HG03280 (cell line): ENCODE data around the gene PIP4P1.

Experiments used
- ATAC-seq: cut with Tn5 transposase; IDR thresholded peaks from one replicate; pipeline ENCODE4 v1.9.1; 2021; ENCODE audit warnings: mild to moderate bottlenecking, moderate library complexity; ENCODE audit not compliant: unreplicated experiment

The PIP4P1 gene

GRCh38 chr14:20438664-20439063 lies 22.6 kb downstream of the PIP4P1 start:
- no peak for ATAC-seq

- ATAC-seq = no peak
These were observed 24.9 kb downstream of the PIP4P1 start for GRCh38 chr14:20436363-20436755.

DNA sequence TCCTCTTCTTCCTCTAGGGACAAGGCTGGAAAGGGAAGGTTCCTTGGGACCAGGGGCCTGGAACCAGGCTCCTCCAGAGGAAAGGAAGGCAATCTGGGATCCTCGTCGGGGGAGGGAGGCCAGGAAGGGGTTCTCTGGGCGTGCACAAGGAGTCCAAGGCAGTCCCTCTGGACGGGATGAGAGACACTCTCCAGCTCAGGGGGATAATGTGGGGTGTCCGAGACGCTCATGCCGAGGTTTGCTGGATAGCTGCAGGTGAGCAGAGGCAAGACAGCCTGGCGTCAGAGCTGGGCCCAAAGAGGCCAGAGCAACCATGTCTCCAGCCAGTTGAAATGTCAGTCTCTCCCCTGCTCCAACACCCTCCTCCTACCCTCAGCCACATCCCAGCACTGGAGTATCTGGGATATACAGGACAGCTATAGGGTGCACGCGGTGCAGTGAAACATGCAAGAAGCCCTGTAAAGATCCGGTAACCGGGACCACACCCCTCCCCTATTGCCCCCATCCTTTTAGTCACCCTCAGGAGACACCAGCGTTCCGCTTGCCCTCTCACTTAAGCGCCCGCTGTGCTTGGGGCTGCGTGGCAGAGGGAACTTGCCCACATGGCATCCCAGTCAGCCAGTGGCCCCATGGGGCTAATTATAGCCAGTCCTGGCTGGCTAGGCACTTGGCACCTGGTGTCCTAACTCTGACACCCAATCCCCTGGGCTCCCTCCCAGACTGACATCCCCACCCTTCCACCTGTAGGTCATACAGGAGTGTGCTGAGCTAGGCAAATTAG lies 25.5 kb downstream of the PIP4P1 start, which contains the start of gene KLHL33:
Gene KLHL33 (minus strand): TSS at position 585 of the 781 bp plus-strand sequence. CDS start 355 bp downstream, at position 230.
- ATAC-seq = no peak

GRCh38 chr14:20434701-20435581 lies 26.3 kb downstream of the PIP4P1 start:
- ATAC-seq = no peak

- ATAC-seq = no peak
These were observed 31.2 kb downstream of the PIP4P1 start for GRCh38 chr14:20429801-20430669.

GRCh38 chr14:20428802-20429201 lies 32.4 kb downstream of the PIP4P1 start:
- ATAC-seq = no peak

DNA sequence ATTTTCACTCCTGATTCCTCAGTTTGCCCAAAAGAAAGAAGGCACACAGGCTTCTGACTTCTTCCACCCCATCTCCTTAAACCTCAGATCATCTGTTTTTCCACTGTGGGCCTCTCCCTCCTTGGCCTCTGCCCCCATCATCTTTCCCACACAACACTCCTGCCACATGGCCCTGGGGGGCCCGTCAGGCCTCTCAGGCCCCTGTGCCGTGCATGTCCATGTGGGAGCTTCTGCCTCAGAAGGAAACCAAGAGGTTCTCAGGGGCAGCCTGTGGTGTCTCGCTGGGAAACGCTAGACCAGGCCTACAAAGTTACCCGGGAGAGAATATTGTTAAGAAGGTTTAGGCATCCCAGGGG lies 33.2 kb downstream of the PIP4P1 start:
- ATAC-seq = peak; percentile 24

DNA sequence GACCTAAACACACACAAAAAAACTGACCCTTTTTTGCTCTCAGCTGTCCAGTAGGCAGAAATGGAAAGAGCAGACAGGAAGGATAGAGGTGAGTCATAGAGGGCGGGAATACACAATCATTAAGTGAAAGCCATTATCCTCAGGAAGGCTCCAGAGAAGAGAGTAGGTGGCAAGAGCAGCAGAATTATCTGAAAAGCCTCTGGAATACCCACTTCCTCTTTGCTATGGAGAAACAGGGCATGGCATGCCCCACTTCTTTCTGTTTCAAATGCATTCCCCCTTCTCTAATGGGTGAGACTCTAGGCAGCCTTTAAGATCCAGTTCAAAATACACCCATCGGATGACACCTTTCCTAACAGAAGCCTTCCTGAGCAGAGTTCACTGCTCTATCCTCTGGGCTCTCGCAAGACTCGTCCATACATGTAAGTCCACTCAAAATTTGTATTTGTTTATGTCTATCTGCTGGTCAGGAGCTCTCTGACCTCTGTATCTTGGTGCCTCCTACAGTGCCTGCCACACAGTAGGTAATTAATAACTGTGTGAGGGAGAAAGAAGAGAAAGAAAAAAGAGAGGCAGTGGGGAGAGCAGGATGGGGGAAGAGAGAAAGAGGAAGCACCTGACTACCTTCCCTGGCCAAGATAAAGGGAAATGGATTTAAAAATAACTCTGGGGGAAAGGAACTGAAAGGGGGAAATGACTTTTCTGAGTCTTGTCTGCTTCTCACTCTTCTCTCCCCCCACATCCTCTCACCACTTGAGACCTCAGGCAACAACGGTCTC lies 33.8 kb downstream of the PIP4P1 start:
- ATAC-seq = peak; percentile 56

DNA sequence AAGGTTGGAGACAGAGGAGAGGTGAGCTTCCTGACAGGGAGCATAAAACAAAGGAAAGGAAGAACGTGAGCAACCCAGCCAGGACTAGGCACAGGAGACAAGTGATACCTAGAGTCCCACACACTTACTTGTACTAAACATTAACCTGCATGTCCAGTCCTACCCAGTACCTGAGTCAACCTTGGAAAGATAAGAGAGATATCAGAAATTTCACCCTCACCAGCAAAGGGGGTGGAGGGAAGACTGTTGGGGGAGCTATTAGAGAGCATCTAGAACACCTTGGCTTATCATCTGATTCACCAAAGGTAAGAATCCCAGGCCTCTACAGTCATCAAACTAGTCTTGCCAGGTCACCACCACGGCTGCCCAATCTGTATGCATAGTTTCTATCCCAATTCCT lies 36.4 kb downstream of the PIP4P1 start:
- ATAC-seq = no peak

DNA sequence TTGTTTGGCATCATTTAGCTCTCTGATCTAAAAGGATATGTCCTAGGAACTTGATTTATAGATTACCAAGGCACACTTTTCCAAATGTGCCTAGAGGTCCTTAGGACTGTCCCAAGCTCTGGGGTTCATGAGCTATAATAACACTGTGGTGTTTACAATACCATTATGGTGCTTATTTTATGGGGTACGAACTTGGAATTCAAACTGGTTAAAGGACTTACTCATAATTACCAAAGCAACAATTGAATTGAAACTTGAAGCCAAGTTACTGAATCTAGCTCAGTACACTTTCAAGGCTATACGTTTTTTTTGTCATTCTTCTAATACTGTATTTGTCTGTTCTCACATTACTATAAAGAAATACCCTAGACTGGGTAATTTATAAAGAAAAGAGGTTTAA lies 38.3 kb downstream of the PIP4P1 start:
- no peak for ATAC-seq

GRCh38 chr14:20421267-20421666 lies 40.0 kb downstream of the PIP4P1 start:
- no peak for ATAC-seq

GRCh38 chr14:20419419-20419818 lies 41.8 kb downstream of the PIP4P1 start:
- ATAC-seq = no peak

DNA sequence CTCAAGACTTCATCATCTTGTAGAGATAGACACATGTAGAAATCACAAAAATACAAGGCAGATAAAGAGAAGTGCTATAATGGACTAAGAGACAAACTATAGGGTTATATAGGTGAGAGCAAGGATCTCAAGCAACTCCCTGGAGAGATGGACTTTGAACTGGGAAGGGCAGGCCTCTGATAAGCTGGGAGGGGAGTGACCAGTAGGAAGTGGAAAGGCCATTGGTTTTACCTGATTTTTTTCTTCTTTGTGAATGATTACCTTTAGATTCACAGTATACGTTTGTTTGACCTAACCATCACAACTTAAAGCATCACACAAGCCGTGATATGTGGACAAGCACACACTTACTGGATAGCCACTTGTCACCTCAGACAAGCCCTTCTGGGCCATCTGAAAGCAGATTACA lies 42.7 kb downstream of the PIP4P1 start:
- no peak for ATAC-seq

- no peak for ATAC-seq
These were observed 43.7 kb downstream of the PIP4P1 start for GRCh38 chr14:20417250-20418186.

- ATAC-seq = no peak
These were observed 45.0 kb downstream of the PIP4P1 start for GRCh38 chr14:20416223-20416622.

DNA sequence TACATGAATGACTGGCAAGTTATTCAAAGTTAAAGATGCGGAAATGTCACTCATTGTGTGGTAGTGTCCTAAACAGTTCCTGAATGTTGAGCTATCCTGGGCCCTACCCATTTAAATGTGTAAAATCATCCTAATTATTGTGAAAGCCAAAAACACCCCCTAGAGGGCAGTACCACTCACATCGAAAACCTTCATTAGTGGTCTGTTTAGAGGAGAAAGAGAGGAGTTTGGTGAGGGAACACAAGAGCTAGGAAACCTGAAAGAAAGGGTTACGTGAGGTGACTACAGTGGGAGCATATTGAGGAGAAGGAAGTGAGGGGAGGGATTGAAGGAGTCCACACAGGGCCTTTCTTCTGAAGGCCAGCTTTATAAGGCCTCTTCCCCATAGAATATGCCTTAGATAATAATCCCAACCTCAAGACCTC lies 45.4 kb downstream of the PIP4P1 start:
- ATAC-seq = peak; percentile 33

DNA sequence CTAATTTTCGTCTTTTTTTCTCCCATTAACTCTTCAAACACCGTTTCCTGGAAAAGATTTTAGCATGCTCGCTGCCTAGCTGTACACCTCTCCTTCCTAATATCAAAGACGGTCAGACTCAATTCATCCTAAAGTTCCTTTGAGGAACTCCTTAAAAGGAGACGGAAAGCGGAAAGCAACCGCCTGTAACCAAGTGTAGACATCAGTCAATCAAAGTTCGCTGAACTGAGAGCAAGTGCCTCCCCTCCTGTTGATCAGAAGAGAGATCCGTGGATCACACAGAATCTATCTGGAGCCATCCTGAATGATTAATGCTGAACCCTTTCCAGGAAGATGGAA lies 47.5 kb downstream of the PIP4P1 start:
- ATAC-seq = no peak

GRCh38 chr14:20412876-20413743 lies 48.1 kb downstream of the PIP4P1 start, which contains the start of gene TEP1:
Gene TEP1 (minus strand): TSS chr14:20413501. CDS start chr14:20408439, 5,062 bp downstream.
- peak; percentile 73 for ATAC-seq
